Skeletal muscle tissue (tissue), 4 donors: ENCODE measurements around the gene HARS1. TPM values are rescaled to one million over a fixed set of nuclear protein-coding genes. Genes with fewer than 3 reads are reported as not detected.
A peak's percentile ranks its signal among the peaks of the same experiment; 100 is the strongest.
"Not testable (repeated sequence)": the region's sequence is repeated elsewhere in the genome, so short reads cannot be mapped to it uniquely, and the experiment has no call there.

Source experiments
- H3K27ac ChIP-seq: one replicate; pipeline ENCODE4 v1.7.0; 2013; ENCODE audit warnings: mild to moderate bottlenecking, low read depth, low read length, inconsistent platforms
- H3K27me3 ChIP-seq, 3 donors: one replicate each; pipeline ENCODE4 v1.7.0; 2013; ENCODE audit warnings: low read length in 3 of 3; ENCODE audit not compliant: control insufficient read depth in 3 of 3, insufficient read depth in 3 of 3
- H3K36me3 ChIP-seq, 3 donors: one replicate each; pipeline ENCODE4 v1.7.0; 2013; ENCODE audit warnings: low read length in 3 of 3; ENCODE audit not compliant: control insufficient read depth in 3 of 3, insufficient read depth in 3 of 3
- H3K4me1 ChIP-seq, 3 donors: one replicate each; pipeline ENCODE4 v1.7.0; 2013; ENCODE audit warnings: low read length in 3 of 3, mild to moderate bottlenecking in 3 of 3; ENCODE audit not compliant: control insufficient read depth in 3 of 3, insufficient read depth in 3 of 3
- H3K4me3 ChIP-seq, 3 donors: one replicate each; pipeline ENCODE4 v1.7.0; 2013; ENCODE audit warnings: low read length in 3 of 3
- H3K9ac ChIP-seq, 3 donors: one replicate each; pipeline ENCODE4 v1.7.0; 2013; ENCODE audit warnings: low read length in 3 of 3, mild to moderate bottlenecking in 3 of 3, moderate library complexity in 2 of 3, low read depth in 1 of 3
- H3K9me3 ChIP-seq, 3 donors: one replicate each; pipeline ENCODE4 v1.7.0; 2013; ENCODE audit warnings: low read length in 3 of 3; ENCODE audit not compliant: control insufficient read depth in 3 of 3
- total RNA-seq: library from RNA; depleted of rRNA; stranded (reverse); fragments of >200 nt; gene quantifications from one replicate; pipeline ENCODE4 v1.2.3, GENCODE V29; 2014
- donor health status: Osteomylitis.

Gene HARS1
- total RNA-seq, 1 donor from 2014 or later: 40.2 TPM

DNA sequence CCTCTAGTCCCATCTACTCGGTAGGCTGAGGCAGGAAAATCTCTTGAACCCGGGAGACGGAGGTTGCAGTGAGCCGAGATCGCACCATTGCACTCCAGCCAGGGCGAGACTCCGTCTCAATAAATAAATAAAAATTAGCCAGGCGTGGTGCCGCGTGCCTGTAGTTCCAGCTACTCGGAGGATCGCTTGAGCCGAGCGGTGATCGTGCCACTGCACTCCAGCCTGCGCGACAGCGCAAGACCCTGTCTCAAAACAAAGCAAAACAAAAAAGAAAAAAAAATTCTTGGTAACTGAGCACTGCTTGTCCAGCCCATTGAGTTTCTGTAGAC lies 27.2 kb downstream of the HARS1 start:
- Histone ChIP-seq H3K9me3 (no peaks in the 10 kb centered on the region), H3K4me1 (peaks cover 11 to 13% (median 13%) of the 10 kb centered on the region in 3 donors), H3K4me3 (peak overlapping the region; percentile 68 to 100 (median 97)), H3K27ac (peak overlapping the region; percentile 78), H3K9ac (peak overlapping the region; percentile 63 to 98 (median 95)), H3K36me3 (peaks cover 47 to 58% (median 57%) of the 10 kb centered on the region in 3 donors), H3K27me3 (no peaks in the 10 kb centered on the region)

DNA sequence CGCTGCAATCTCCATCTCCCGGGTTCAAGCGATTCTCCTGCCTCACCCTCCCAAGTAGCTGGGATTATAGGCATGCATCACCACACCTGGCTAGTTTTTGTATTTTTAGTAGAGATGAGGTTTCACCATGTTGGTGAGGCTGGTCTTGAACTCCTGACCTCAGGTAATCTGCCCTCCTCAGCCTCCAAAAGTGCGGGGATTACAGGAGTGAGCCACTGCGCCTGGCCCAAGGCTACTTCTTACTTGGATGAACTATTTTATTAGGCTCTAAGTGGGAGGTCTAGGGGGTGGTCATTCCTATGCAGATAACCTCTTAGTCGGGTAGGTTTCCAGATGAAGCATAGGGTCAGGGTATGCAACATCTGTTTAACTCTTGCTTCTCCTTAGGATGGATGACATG lies 30.8 kb downstream of the HARS1 start:
- H3K4me1 ChIP-seq, H3K9ac ChIP-seq, H3K27me3 ChIP-seq, H3K4me3 ChIP-seq, H3K9me3 ChIP-seq, H3K27ac ChIP-seq: not testable (repeated sequence)
- peaks cover 54 to 72% (median 69%) of the 10 kb centered on the region in 3 donors for H3K36me3 ChIP-seq

DNA sequence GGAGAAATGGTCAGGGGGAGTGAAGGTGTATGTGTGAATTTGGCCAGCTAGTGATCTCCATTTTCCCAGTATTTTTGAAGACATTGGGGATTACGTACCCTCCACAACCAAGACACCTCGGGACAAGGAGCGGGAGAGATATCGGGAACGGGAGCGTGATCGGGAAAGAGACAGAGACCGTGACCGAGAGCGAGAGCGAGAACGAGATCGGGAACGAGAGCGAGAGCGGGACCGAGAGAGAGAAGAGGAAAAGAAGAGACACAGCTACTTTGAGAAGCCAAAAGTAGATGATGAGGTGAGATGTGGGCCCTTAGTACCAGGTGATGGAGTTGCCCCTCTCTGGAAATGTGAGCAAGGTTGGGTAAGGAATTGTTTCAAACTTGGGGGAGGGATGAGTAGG lies 32.3 kb downstream of the HARS1 start:
- Histone ChIP-seq H3K4me3 (no peak overlapping the region), H3K9me3 (no peaks in the 10 kb centered on the region), H3K36me3 (peaks cover 64 to 87% (median 84%) of the 10 kb centered on the region in 3 donors), H3K27me3 (no peaks in the 10 kb centered on the region), H3K9ac (no peak overlapping the region), H3K27ac (no peak overlapping the region), H3K4me1 (peaks cover under 1 to 4% (median 2%) of the 10 kb centered on the region in 3 donors)

DNA sequence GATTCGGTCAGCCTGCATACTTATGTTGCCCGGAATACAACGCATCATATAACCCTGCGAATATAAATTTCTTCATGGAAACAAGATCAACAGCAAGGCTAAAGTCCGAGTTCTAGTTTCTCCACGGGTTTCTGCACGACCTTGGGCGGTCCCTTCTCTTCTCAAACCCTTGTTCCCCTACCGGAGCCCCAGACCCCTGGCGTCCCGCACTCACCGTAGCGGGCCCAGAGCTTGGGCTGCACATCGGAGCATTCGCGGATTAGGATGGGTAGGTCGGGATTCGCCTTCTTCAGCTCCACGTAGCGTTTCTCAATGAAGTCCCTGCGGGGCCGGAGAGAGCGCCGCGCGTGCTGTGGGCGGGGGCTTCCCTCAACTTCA lies 44.1 kb downstream of the HARS1 start:
- no peaks in the 10 kb centered on the region for H3K27me3 ChIP-seq
- peaks cover 15 to 27% (median 20%) of the 10 kb centered on the region in 3 donors for H3K4me1 ChIP-seq
- H3K4me3 ChIP-seq: peak overlapping the region; percentile 82 to 98 (median 94)
- H3K9me3 ChIP-seq: no peaks in the 10 kb centered on the region
- peak overlapping the region; percentile 74 to 96 (median 92) for H3K9ac ChIP-seq
- peaks cover 46 to 51% (median 48%) of the 10 kb centered on the region in 3 donors for H3K36me3 ChIP-seq
- peak overlapping the region; percentile 84 for H3K27ac ChIP-seq

DNA sequence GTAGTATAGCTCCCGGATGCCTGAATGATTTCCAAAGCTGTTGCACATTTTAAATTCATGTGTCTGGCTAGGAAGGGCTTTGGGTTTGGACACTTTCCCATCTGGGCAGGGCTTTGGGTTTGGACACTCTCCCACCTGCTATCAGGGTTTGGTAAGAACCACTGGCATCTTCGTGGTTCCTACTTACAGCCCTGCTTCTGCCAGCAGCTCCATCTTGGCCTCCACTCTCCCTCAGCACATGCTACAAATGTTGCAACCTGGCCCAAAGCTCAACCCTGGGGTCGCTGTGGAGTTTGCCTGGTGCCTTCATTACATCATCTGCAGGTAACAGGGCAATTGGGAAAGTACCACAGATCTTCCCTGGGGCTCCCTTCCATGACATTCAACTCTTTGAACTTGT lies 48.5 kb downstream of the HARS1 start:
- no peak overlapping the region for H3K27ac ChIP-seq
- H3K4me3 ChIP-seq: no peak overlapping the region
- H3K9me3 ChIP-seq: no peaks in the 10 kb centered on the region
- H3K36me3 ChIP-seq: peaks cover 32 to 42% (median 32%) of the 10 kb centered on the region in 3 donors
- no peaks in the 10 kb centered on the region for H3K27me3 ChIP-seq
- H3K4me1 ChIP-seq: peaks cover 21 to 36% (median 21%) of the 10 kb centered on the region in 3 donors
- H3K9ac ChIP-seq: no peak overlapping the region

DNA sequence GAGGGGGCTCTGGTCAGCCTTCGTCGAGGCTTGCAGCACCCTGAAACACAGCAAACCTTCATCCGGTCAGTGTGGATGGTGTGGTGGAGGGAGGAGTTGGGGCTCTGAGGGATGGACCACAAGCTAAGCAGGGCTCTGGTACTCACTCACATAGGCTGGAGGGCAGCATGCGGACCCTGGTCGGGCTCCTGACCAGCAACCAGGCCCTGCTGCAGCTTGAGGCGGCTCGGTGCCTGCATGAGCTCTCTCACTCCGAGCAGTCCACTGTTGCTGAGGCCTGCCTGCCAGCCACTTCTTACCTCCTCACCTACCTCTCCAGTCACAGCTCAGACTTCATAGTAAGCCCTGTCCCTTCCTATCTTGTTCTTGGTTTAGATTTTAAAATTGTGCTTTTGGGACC lies 49.5 kb downstream of the HARS1 start:
- Histone ChIP-seq H3K4me3 (no peak overlapping the region), H3K27me3 (no peaks in the 10 kb centered on the region), H3K9ac (no peak overlapping the region), H3K9me3 (no peaks in the 10 kb centered on the region), H3K4me1 (peaks cover 17 to 33% (median 17%) of the 10 kb centered on the region in 3 donors), H3K27ac (no peak overlapping the region), H3K36me3 (peaks cover 30 to 42% (median 32%) of the 10 kb centered on the region in 3 donors)

DNA sequence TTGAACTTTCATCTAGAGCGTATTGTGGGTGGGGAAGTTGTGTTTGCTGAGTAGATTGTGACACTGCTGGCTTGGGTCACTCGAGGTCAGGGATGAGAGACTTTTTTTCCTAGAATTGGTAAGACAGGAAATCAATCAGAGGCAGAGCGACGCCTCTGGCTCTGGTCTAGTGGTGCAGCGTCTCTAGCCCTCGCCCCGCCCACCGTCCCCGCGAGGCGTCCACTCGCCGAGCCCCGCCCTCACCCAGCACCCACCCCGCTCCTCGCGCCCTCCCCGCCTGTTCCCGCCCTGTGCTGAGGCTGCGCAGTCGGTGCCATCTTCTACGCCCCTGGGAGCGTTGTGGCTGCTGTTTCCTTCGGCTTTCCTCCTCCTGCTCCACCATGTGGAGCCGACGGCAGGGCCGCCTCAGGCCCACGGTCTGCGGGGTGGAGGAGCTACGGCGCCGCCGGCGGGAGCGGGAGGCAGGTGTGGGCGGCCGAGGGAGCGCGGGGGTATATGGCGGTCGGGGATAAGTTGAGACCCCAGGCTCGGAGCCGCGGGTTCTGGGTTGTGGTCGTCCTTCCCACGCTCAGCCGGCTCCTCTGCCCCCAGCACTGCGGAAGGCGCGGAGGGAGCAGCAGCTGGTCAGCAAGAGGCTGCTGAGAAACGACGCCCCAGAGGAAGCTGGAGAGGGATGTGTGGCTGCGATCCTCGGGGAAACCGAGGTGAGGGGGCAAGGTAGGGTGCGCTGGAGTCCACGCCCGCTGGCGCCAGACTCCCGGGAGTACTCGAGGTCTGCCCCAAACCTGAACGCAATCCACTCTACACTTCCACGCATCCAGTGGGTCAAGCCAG lies 51.8 kb downstream of the HARS1 start, which contains the start of gene TMCO6:
Gene TMCO6 (plus strand): TSS at position 304 of the 834 bp plus-strand sequence. CDS start 77 bp downstream, at position 381.
- peak within 1 kb of the TSS; percentile 83 to 94 (median 87) for H3K9ac ChIP-seq
- H3K36me3 ChIP-seq: peaks cover 18 to 30% (median 24%) of the 10 kb centered on the region in 3 donors
- peaks cover 10 to 26% (median 10%) of the 10 kb centered on the region in 3 donors for H3K4me1 ChIP-seq
- H3K9me3 ChIP-seq: no peaks in the 10 kb centered on the region
- H3K27ac ChIP-seq: peak within 1 kb of the TSS; percentile 92
- no peaks in the 10 kb centered on the region for H3K27me3 ChIP-seq
- peak within 1 kb of the TSS; percentile 75 to 88 (median 79) for H3K4me3 ChIP-seq

DNA sequence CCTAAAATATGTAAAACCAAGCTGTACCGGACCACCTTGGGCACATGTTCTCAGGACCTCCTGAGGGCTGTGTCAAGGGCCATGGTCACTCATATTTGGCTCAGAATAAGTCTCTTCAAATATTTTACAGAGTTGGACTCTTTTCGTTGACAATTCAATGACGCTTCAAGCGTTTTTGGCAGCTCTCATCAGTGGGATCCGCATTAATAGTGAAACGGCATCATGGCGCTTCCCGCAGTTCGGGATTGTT lies 52.3 kb downstream of the HARS1 start:
- Histone ChIP-seq H3K36me3 (peaks cover 13 to 24% (median 18%) of the 10 kb centered on the region in 3 donors), H3K4me3 (peak overlapping the region; percentile 75 to 88 (median 79)), H3K27ac (peak overlapping the region; percentile 92), H3K4me1 (peaks cover 10 to 26% (median 10%) of the 10 kb centered on the region in 3 donors), H3K9ac (peak overlapping the region; percentile 67 to 94 (median 84))
- H3K9me3 ChIP-seq, H3K27me3 ChIP-seq: not testable (repeated sequence)

DNA sequence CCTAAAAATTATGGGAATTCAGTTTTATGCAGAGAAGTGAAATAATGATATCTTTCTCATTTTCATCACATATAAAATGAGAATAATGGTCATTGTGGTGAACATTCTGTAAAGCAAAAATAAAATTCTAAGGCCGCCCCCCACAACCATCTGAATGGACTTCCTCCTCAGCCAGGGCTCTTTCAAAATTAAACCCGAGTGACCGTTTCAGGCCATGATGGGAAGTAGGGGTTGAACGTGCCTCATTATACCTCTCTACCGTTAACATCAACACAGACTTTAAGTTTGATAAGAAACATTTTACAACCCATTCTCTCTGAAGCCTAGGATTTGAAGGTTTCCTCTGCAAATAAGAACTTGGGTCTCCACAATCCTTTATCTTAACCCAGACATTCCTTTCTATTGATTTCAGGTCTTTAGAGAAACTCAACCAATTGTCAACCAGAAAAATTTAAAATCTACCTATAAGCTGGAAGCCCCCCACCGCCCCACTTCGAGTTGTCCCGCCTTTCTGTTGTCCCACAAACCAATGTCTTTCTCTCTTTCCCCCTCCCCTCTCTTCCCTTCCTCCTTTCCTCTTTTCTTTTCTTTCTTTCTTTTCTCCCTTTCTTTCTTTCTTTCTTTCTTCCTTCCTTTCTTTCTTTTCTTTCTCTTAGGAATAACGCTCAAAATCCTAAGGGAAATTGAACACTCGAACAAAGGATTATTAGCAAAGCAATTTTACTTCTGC lies 53.6 kb downstream of the HARS1 start:
- Histone ChIP-seq H3K9me3 (no peaks in the 10 kb centered on the region), H3K36me3 (peaks cover 3 to 13% (median 8%) of the 10 kb centered on the region in 3 donors), H3K4me3 (no peak overlapping the region), H3K9ac (no peak overlapping the region), H3K27me3 (no peaks in the 10 kb centered on the region), H3K4me1 (peaks cover 20 to 33% (median 20%) of the 10 kb centered on the region in 3 donors), H3K27ac (no peak overlapping the region)
